VCaP (cell line): ENCODE data around the gene RAD50.

ENCODE experiments used
- H3K27ac ChIP-seq: fragments of 450-650 bp; 2 replicates; pipeline ENCODE4 v1.5.1; 2017
- TF ChIP-seq, protein P1 (sequence below): fragments of 450-650 bp; conservative IDR thresholded peaks from 2 replicates; pipeline ENCODE4 v1.5.1; 2017; ENCODE audit warnings: mild to moderate bottlenecking, moderate library complexity

RAD50 gene

DNA sequence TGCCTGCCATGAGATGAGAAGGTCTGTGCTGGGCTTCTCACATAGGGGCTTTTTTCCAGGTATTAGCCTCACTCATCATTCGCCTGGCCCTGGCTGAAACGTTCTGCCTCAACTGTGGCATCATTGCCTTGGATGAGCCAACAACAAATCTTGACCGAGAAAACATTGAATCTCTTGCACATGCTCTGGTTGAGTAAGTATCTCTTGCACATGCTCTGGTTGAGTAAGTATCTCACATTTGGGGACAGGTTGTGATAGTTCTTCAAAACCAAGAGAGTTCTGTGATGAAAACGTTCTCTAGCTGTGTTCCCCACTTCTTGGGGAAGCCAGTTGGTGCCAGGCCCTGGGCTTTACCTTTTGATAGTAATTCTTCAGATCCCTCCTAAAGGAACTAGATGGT, 83.8 kb downstream of the RAD50 start:
- TF ChIP-seq, protein P1, sequence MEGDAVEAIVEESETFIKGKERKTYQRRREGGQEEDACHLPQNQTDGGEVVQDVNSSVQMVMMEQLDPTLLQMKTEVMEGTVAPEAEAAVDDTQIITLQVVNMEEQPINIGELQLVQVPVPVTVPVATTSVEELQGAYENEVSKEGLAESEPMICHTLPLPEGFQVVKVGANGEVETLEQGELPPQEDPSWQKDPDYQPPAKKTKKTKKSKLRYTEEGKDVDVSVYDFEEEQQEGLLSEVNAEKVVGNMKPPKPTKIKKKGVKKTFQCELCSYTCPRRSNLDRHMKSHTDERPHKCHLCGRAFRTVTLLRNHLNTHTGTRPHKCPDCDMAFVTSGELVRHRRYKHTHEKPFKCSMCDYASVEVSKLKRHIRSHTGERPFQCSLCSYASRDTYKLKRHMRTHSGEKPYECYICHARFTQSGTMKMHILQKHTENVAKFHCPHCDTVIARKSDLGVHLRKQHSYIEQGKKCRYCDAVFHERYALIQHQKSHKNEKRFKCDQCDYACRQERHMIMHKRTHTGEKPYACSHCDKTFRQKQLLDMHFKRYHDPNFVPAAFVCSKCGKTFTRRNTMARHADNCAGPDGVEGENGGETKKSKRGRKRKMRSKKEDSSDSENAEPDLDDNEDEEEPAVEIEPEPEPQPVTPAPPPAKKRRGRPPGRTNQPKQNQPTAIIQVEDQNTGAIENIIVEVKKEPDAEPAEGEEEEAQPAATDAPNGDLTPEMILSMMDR: no peak
- no peak overlapping the region for H3K27ac ChIP-seq

DNA sequence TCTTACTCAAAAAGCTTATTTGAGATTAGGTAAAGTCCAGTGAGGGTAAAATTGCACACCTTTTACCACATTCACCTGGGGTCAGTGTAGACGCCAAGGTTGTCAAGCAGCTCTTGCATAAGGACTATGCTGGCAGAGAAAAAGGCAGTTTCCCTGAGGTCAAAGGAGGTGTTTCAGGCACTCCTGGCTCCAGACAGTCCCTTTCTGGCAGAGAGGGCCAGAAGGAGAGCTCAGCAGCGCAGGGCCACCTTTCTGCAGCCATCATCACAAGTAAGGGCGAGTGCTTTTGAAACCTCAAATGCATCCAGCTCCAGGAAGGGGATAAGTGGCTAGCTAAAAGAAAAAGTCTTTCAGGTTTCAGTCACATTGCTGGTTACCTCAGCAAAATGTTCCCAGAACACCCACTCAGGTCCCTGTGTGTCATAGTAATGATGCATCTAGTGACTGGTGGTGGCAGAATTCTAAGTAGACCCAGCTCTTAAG, 84.5 kb downstream of the RAD50 start:
- H3K27ac ChIP-seq: no peak overlapping the region
- TF ChIP-seq, protein P1: no peak

DNA sequence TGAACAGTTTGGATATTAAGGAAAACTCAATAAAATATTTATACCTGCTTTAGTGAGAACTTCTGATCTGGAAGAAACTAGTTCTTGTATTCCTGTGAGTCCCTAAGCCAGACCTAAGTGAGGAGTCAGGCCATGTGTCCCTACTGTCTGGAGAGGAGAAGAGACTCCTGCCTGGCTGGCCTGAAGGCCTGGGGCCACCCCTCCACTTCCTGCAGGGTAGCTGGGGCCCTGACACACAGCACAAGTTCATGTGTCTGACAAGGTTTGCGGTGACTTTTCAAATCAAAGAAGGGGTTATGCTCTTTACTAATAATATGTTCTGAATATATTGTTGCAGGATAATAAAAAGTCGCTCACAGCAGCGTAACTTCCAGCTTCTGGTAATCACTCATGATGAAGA, 85.1 kb downstream of the RAD50 start:
- no peak overlapping the region for H3K27ac ChIP-seq
- TF ChIP-seq, protein P1: no peak

DNA sequence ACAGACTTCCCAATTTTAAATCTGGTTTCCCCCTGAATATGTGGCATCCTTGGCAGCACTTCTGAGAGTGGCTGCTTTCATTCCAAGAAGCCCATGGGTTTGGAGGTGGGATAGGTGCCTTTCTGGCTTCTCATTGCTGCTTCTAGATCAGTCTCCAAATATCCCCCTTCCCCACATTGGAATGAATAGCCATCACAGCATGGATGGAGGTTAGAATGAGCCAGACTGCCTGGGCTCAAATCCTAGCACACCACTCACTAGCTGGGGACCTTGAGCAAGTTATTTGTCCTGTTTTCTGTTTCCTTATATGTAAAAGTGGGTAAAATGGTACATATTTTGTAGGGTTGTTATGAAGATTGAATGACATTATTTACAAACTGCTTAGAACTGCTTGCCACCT, 87.4 kb downstream of the RAD50 start:
- H3K27ac ChIP-seq: no peak overlapping the region
- TF ChIP-seq, protein P1: no peak

DNA sequence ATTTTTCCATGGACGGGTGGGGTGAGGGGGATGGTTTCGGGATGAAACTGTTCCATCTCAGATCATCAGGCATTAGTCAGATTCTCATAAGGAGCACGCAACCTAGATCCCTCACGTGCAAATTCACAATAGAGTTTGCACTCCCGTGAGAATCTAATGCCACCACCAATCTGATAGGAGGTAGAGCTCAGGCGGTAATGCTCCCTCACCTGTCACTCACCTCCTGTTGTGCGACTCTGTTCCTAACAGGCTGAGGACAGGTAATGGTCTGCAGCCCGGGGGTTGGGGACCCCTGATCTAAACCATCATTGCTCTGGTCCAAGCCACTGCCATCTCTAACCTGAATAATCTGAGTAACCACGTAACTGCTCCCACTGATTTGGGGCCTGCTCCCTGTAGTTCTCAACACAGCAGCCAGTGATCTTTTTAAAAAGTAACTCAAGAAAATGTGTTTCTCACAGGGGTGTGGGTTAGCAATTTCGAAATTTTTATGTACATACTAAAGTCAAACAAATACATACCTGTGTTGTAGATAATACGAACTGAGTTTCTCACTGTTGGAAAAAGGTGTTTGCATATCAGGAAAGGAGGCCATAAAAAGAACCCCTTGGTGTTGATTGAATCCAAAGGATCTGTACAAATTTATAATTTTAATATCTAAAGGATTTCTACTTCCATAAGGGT, 89.9 kb downstream of the RAD50 start:
- TF ChIP-seq, protein P1: no peak
- no peak overlapping the region for H3K27ac ChIP-seq

DNA sequence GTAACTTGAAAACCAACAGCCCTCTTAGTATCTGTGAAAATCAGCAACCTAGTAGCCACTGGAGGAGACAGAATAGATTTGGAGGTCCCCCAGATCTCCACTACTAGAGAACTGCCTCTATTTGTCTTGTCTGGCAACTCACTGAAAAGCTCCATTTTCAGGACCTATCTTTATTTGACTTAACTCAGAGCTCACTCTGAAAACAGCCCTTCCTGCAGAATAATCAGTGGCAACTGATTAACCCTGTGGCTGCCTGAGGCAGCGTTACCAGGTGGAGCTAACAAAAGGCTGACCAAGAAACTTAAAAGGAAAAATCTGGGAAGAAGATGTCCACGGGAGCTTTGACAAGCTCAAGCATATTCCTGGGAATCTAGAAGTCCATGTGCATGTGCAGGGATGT, 90.7 kb downstream of the RAD50 start:
- TF ChIP-seq, protein P1: no peak

DNA sequence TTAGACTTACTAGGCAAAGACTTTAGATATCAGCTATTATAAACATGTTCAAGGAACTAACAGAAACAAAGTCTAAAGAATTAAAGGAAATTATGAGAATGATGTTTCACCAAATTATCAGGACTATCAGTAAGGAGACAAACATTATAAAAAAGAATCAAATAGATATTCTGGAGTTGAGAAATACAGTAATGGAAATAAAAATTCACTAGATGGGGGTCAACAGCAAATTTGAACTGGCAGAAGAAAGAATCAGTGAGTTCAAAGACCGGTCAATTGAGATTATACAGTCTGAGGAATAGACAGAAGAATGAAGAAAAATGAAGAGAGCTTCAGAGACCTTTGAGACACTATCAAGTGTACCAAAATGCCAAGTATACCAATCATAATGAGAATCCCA, 91.6 kb downstream of the RAD50 start:
- H3K27ac ChIP-seq: no peak overlapping the region

More for the DNA sequence above, 90.7 kb downstream of the RAD50 start:
- no peak overlapping the region for H3K27ac ChIP-seq

More for the DNA sequence above, 91.6 kb downstream of the RAD50 start:
- TF ChIP-seq, protein P1: no peak
